ENCODE measurements around the gene SAFB.

Gene SAFB

DNA sequence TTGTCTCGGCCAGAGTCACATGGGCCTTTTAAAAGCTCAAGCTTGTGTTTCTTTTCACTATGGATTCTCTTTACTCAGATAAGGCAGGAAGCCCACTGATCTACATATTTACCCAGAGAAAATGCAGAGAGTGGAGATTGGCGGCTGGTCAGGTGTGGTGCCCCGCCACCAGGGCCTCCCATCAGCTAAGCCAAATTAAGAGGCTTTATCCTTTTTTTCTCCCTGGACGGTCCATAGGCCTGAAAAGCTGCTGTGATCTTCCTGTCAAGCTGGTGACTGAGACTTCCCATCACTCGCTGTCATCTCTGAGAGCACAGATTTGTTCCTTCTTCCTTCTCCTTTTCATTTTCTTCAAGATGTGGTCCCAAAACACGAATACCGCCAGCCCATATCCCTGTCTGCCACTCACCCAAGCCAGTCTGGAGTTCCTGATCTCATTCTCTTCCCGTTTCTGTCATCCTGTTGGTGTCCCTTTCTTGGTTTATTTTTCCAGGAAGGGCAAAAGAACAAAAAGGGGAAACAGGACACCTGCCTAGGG is 1.9 kb downstream of the SAFB start:
- H3K9me3 ChIP-seq, result no peaks in the 10 kb centered on the region
- H3K27ac ChIP-seq, result peak overlapping the region; percentile 99
- H3K4me1 ChIP-seq, result peaks cover 66% of the 10 kb centered on the region
- peak overlapping the region; percentile 97 for H3K4me2 ChIP-seq
- peaks cover 91% of the 10 kb centered on the region for H4K20me1 ChIP-seq
- H3K27me3 ChIP-seq, result no peaks in the 10 kb centered on the region
- H3K9ac ChIP-seq, result peak overlapping the region; percentile 99
- peak overlapping the region; percentile 95 for H3K4me3 ChIP-seq
- TF ChIP-seq Cebpa-rat (IDR thresholded peaks at IDR 0.05), result no peak
- peaks cover 69% of the 10 kb centered on the region for H3K36me3 ChIP-seq

DNA sequence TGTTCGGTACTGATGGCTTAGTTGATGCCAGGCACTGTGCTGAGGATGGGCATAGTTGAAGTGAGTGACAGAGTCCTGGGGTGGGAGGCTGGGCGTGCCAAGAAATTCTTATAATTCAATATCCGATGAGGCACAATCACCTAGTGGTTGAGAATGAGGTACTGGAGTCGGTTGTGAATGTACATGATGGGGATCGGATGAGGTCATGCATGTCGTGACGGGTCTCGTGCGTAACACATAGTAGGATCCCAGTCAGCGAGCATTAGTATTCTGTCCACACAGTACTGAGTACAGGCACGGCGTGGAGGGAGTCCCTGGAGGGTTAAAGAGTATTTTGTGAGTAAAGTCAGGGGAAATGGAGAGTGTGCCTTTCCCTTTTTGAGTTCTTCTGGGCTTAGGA is 2.8 kb downstream of the SAFB start:
- no peak for TF ChIP-seq Cebpa-rat (IDR thresholded peaks at IDR 0.05)
- Histone ChIP-seq H3K4me1 (peaks cover 60% of the 10 kb centered on the region), H4K20me1 (peaks cover 91% of the 10 kb centered on the region), H3K27ac (no peak overlapping the region; the same call in 1 of the 2 replicates), H3K4me3 (peak overlapping the region; percentile 95; the same call in 1 of the 2 replicates), H3K27me3 (no peaks in the 10 kb centered on the region), H3K36me3 (peaks cover 69% of the 10 kb centered on the region), H3K9ac (peak overlapping the region; percentile 99), H3K4me2 (peak overlapping the region; percentile 97), H3K9me3 (no peaks in the 10 kb centered on the region)

DNA sequence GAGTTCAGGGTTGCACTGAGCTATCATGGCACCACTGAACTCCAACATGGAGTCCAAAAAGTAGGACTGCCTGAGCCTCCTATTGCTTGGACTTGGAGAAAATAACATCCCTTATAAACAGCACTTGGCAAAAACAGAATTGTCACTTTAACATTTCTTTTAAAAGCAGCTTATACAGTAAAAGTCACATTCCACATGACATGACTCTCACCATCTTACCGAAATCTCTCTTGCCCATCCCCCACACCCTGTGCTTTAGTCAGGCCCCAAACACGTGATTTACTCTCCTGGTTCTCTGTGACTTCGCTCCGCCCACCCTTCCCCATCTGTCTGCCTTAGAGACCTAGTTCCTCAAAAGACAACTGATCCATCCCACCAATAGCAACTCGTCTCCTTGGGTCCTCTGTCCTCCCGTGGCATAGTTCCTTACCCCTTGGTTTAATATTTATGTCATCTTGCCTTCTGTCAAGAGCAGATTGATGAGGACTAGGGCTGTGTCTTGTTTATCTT is 4.6 kb downstream of the SAFB start:
- Histone ChIP-seq H3K4me2 (peak overlapping the region; percentile 97), H3K9ac (no peak overlapping the region; the same call in 1 of the 2 replicates), H3K4me1 (peaks cover 49% of the 10 kb centered on the region), H3K4me3 (no peak overlapping the region), H3K27ac (no peak overlapping the region), H3K9me3 (no peaks in the 10 kb centered on the region), H3K27me3 (no peaks in the 10 kb centered on the region), H3K36me3 (peaks cover 79% of the 10 kb centered on the region), H4K20me1 (peaks cover 92% of the 10 kb centered on the region)
- no peak for TF ChIP-seq Cebpa-rat (IDR thresholded peaks at IDR 0.05)

DNA sequence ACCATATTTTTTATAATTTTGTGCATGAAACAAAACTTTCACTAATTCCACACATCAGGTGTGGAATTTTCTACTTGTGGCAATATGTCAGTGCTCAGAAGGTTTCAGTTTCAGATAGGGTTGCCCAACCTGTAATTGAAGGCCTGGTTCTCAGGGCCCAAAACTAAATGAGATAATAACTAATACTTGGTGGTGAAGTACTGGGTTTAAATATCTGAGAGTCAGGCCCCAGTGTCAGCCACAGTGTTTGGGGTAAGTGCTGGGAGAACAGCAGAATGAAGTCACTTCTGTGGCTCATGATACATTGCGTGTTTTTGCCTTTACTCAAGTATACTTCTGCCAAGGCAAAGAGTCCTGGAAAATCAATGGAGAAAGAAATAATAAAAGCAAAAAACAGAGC is 5.6 kb downstream of the SAFB start:
- H3K4me3 ChIP-seq, result no peak overlapping the region
- no peaks in the 10 kb centered on the region for H3K27me3 ChIP-seq
- H3K4me2 ChIP-seq, result peak overlapping the region; percentile 97
- no peaks in the 10 kb centered on the region for H3K9me3 ChIP-seq
- peaks cover 100% of the 10 kb centered on the region for H4K20me1 ChIP-seq
- peak overlapping the region; percentile 52 for H3K9ac ChIP-seq
- H3K36me3 ChIP-seq, result peaks cover 89% of the 10 kb centered on the region
- TF ChIP-seq Cebpa-rat (IDR thresholded peaks at IDR 0.05), result no peak
- H3K4me1 ChIP-seq, result peaks cover 49% of the 10 kb centered on the region
- 0 out of 2 replicates have a peak overlapping the region, but pooled peaks have one; percentile 21 for H3K27ac ChIP-seq

DNA sequence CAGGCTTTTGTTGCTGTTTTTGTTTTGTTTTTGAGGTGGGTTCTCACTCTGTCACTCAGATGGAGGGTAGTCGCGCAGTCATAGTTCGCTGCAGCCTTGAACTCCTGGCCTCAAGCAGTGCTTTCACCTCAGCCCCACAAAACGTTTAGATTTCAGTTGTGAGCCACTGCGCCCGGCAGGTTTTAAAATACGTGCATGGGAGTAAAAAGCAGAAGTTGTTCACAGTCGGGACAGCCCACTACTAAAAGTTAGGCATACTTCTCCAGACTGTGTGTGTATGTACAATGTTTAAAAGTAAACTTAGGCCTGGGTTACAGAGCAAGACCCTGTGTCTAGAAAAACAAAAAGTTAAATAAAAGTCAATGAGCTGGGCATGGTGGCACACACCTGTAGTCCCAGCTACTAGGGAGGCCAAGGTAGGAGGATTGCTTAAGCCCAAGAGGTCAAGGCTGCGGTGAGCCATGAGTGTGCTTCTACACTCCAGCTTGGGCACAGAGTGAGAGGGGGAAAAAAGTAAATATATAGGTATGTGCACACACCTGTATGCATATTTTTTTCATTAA is 6.1 kb downstream of the SAFB start:
- Histone ChIP-seq H3K9ac (peak overlapping the region; percentile 52), H3K36me3 (peaks cover 93% of the 10 kb centered on the region), H3K9me3 (no peaks in the 10 kb centered on the region), H3K4me3 (no peak overlapping the region), H3K27me3 (no peaks in the 10 kb centered on the region), H4K20me1 (peaks cover 100% of the 10 kb centered on the region), H3K4me2 (peak overlapping the region; percentile 97), H3K4me1 (peaks cover 49% of the 10 kb centered on the region), H3K27ac (peak overlapping the region; percentile 21; the same call in 1 of the 2 replicates)
- TF ChIP-seq Cebpa-rat (IDR thresholded peaks at IDR 0.05), result no peak

DNA sequence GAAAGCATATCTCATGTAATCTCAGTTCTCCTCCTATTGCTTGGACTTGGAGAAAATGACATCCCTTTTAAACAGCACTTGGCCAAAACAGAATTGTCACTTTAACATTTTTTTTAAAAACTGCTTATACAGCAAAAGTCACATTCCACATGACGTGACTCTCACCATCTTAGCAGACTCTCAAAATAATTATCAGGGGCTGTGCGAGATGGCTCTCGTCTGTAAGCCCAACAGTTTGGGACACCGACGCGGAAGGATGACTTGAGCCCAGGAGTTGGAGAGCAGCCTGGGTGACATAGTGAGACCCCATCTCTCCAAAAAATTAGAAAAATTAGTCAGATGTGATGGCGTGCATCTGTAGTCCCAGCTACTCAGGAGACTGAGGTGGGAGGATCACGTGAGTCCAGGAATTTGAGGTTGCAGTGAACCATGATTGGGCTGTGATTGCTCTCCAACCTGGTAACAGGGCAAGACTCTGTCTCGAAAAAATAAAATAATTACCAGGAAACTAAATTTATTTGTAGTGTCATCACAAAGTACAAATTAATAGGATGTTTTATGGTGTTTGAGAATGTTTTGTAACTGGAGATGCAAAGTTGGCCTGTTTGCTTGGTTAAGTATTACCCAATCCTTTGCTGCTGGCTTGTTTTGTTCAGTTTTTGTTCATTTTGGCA is 8.8 kb downstream of the SAFB start:
- TF ChIP-seq Cebpa-rat (IDR thresholded peaks at IDR 0.05), result no peak
- no peak overlapping the region for H3K4me2 ChIP-seq
- H3K4me3 ChIP-seq, result no peak overlapping the region
- no peaks in the 10 kb centered on the region for H3K9me3 ChIP-seq
- H3K4me1 ChIP-seq, result peaks cover 27% of the 10 kb centered on the region
- no peak overlapping the region for H3K9ac ChIP-seq
- H3K27me3 ChIP-seq, result no peaks in the 10 kb centered on the region
- H4K20me1 ChIP-seq, result peaks cover 100% of the 10 kb centered on the region
- peaks cover 95% of the 10 kb centered on the region for H3K36me3 ChIP-seq
- no peak overlapping the region for H3K27ac ChIP-seq

DNA sequence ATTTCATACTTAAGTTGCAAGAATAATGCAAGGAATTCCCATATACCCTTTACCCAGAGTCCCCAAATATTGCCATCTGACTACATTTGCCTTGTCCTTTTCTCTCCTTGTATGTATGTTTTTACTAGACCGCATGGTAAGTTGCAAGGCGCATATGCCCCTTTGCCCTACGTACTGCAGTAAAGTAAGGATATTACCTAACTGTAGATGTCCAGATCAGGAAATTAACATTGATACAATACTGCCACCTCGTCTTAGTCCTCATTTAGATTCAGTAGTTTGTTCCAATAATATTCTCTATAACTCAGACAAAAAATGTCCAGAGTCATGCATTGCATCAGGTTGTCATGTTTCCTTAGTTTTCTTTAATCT is 9.3 kb downstream of the SAFB start:
- Histone ChIP-seq H3K36me3 (peaks cover 95% of the 10 kb centered on the region), H4K20me1 (peaks cover 100% of the 10 kb centered on the region), H3K4me2 (no peak overlapping the region), H3K9me3 (no peaks in the 10 kb centered on the region), H3K4me3 (no peak overlapping the region), H3K4me1 (peaks cover 22% of the 10 kb centered on the region), H3K27me3 (no peaks in the 10 kb centered on the region), H3K9ac (no peak overlapping the region), H3K27ac (no peak overlapping the region)
- TF ChIP-seq Cebpa-rat (IDR thresholded peaks at IDR 0.05), result no peak

DNA sequence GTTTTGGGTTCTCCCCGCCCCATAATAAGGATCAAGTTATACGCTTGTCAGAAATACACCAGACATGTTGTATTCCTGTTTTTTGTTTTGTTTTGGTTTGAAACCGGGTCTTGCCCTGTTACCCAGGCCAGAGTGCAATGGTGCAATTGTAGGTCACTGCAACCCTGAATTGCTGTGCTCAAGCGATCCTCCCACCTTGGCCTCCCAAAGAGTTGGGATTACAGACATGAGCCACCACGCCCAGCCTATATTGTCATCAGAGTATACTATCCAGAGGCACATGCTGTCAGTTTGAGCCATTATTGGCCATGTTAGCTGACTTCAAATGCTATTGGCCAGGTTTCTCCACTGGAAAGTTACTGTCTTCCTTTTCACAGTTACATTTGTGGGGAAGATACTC is 9.8 kb downstream of the SAFB start:
- H3K36me3 ChIP-seq, result peaks cover 95% of the 10 kb centered on the region

DNA sequence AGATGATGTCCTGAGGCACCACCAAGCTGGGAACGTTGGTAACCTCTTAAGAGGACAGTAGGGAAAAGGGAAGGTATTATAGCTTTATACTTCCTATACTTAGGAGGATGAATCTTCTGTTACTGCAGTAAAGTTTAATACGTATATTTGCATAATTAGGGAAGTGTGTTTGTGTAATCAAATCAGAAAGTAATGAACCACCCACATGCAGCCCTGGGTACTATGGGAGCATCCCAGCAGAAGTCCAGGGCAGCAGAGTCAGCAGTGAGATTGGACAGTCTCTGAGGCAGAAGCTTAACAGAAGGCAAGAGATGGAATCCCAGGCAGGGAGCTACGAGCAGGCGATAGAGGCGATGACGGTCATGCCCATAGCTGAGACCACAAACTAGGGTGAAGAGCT is 12.5 kb downstream of the SAFB start:
- H3K36me3 ChIP-seq, result peaks cover 95% of the 10 kb centered on the region
- H3K4me2 ChIP-seq, result no peak overlapping the region
- no peak overlapping the region for H3K27ac ChIP-seq

More for the DNA sequence above, 9.8 kb downstream of the SAFB start:
- no peak overlapping the region for H3K27ac ChIP-seq
- peaks cover 17% of the 10 kb centered on the region for H3K4me1 ChIP-seq
- no peak overlapping the region for H3K4me2 ChIP-seq
- H3K4me3 ChIP-seq, result no peak overlapping the region
- no peaks in the 10 kb centered on the region for H3K9me3 ChIP-seq
- no peaks in the 10 kb centered on the region for H3K27me3 ChIP-seq
- no peak for TF ChIP-seq Cebpa-rat (IDR thresholded peaks at IDR 0.05)
- H4K20me1 ChIP-seq, result peaks cover 100% of the 10 kb centered on the region
- H3K9ac ChIP-seq, result no peak overlapping the region

DNA sequence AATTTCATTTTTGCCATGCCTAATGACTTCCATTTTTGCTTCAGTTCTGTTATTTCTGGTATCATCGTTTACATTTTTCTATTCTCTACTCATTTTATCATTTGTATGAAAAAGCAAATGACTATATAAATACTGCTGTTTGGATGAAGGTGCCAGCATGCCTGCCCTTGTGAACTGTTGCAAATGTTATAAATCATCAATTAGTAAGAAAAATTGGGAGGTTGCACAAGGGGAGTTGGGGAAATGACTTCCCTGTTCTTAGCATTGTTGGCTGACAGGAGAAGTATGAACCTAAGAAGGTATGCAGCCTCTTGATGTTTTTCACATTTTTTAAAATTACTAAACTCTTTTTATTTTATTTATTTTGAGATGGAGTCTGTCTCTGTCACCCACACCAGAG is 15.1 kb downstream of the SAFB start:
- Histone ChIP-seq H3K9me3 (no peaks in the 10 kb centered on the region), H3K36me3 (peaks cover 95% of the 10 kb centered on the region), H3K4me2 (no peak overlapping the region), H3K27ac (no peak overlapping the region), H4K20me1 (peaks cover 100% of the 10 kb centered on the region), H3K4me3 (no peak overlapping the region), H3K4me1 (no peaks in the 10 kb centered on the region), H3K9ac (no peak overlapping the region), H3K27me3 (no peaks in the 10 kb centered on the region)
- TF ChIP-seq Cebpa-rat (IDR thresholded peaks at IDR 0.05), result no peak

More for the DNA sequence above, 12.5 kb downstream of the SAFB start:
- Histone ChIP-seq H3K4me1 (no peaks in the 10 kb centered on the region; the same call in 1 of the 2 replicates), H3K27me3 (no peaks in the 10 kb centered on the region), H3K9me3 (no peaks in the 10 kb centered on the region), H4K20me1 (peaks cover 100% of the 10 kb centered on the region), H3K9ac (no peak overlapping the region), H3K4me3 (no peak overlapping the region)
- TF ChIP-seq Cebpa-rat (IDR thresholded peaks at IDR 0.05), result no peak

All from BLaER1 (cell line).